Progenitor cell of endocrine pancreas (in vitro differentiated cells): ENCODE data around the gene PEA15. TPM values are rescaled to one million over a fixed set of nuclear protein-coding genes. Genes with fewer than 3 reads are reported as not detected.

ENCODE experiments used
- DNase-seq: peaks from one replicate; pipeline ENCODE4 v3.0.0; 2021; ENCODE audit warnings: low spot score; ENCODE audit not compliant: unreplicated experiment
- H3K27ac Mint-ChIP-seq: 2 replicates; pipeline ENCODE4 v1.8.0; 2021; ENCODE audit warnings: mild to moderate bottlenecking, moderate library complexity, mixed read lengths
- H3K27me3 Mint-ChIP-seq: 2 replicates; pipeline ENCODE4 v1.8.0; 2021; ENCODE audit warnings: mixed read lengths
- H3K36me3 Mint-ChIP-seq: 2 replicates; pipeline ENCODE4 v1.8.0; 2022; ENCODE audit warnings: mixed read lengths; ENCODE audit not compliant: insufficient read depth
- H3K4me1 Mint-ChIP-seq: 2 replicates; pipeline ENCODE4 v1.8.0; 2021; ENCODE audit warnings: low read depth, mixed read lengths
- H3K4me3 Mint-ChIP-seq: 2 replicates; pipeline ENCODE4 v1.8.0; 2021; ENCODE audit warnings: low read depth, mild to moderate bottlenecking, moderate library complexity, mixed read lengths
- H3K9me3 Mint-ChIP-seq: 2 replicates; pipeline ENCODE4 v1.8.0; 2021; ENCODE audit warnings: low read depth, mixed read lengths
- CTCF ChIP-seq: fragments of 200-600 bp; sonication (generic); IDR thresholded peaks from one replicate; pipeline ENCODE4 v1.5.0; 2021; ENCODE audit warnings: antibody characterized with exemption, mild to moderate bottlenecking; ENCODE audit not compliant: unreplicated experiment
- total RNA-seq: library from RNA; stranded (reverse); gene quantifications from 2 replicates; pipeline ENCODE4 v1.2.1, GENCODE V29; 2021

Gene PEA15
- total RNA-seq, 1 donor from 2014 or later, result 37.6 TPM

GRCh38 chr1:160178731-160179130, 26.5 kb upstream of the PEA15 start:
- no peak for DNase-seq
- Mint-ChIP-seq H3K27ac (no peak overlapping the region), H3K4me3 (no peak overlapping the region), H3K36me3 (no peaks in the 10 kb centered on the region), H3K9me3 (no peaks in the 10 kb centered on the region), H3K27me3 (peaks cover 10% of the 10 kb centered on the region), H3K4me1 (peaks cover 1% of the 10 kb centered on the region)
- no peak for TF ChIP-seq CTCF

- no peak for TF ChIP-seq CTCF
- H3K27ac Mint-ChIP-seq, result no peak overlapping the region
- no peak overlapping the region for H3K4me3 Mint-ChIP-seq
These were observed 25.8 kb upstream of the PEA15 start for GRCh38 chr1:160179336-160179735.

GRCh38 chr1:160186246-160186645, 18.9 kb upstream of the PEA15 start:
- Mint-ChIP-seq H3K27ac (no peak overlapping the region), H3K4me3 (no peak overlapping the region), H3K9me3 (no peaks in the 10 kb centered on the region), H3K4me1 (peaks cover 1% of the 10 kb centered on the region), H3K36me3 (no peaks in the 10 kb centered on the region), H3K27me3 (peaks cover 3% of the 10 kb centered on the region)
- no peak for TF ChIP-seq CTCF
- DNase-seq, result no peak

More at GRCh38 chr1:160179336-160179735, 25.8 kb upstream of the PEA15 start:
- no peaks in the 10 kb centered on the region for H3K9me3 Mint-ChIP-seq
- peaks cover 8% of the 10 kb centered on the region for H3K27me3 Mint-ChIP-seq
- peaks cover 1% of the 10 kb centered on the region for H3K4me1 Mint-ChIP-seq
- no peak for DNase-seq
- H3K36me3 Mint-ChIP-seq, result no peaks in the 10 kb centered on the region

GRCh38 chr1:160186729-160187128, 18.5 kb upstream of the PEA15 start:
- H3K4me3 Mint-ChIP-seq, result no peak overlapping the region
- TF ChIP-seq CTCF, result no peak
- peaks cover 3% of the 10 kb centered on the region for H3K27me3 Mint-ChIP-seq
- no peaks in the 10 kb centered on the region for H3K9me3 Mint-ChIP-seq
- H3K27ac Mint-ChIP-seq, result no peak overlapping the region
- no peak for DNase-seq
- no peaks in the 10 kb centered on the region for H3K36me3 Mint-ChIP-seq
- peaks cover 1% of the 10 kb centered on the region for H3K4me1 Mint-ChIP-seq

GRCh38 chr1:160187407-160187806, 17.8 kb upstream of the PEA15 start:
- peaks cover 1% of the 10 kb centered on the region for H3K4me1 Mint-ChIP-seq
- H3K9me3 Mint-ChIP-seq, result no peaks in the 10 kb centered on the region
- H3K36me3 Mint-ChIP-seq, result no peaks in the 10 kb centered on the region
- no peak for TF ChIP-seq CTCF
- no peak for DNase-seq
- peaks cover 3% of the 10 kb centered on the region for H3K27me3 Mint-ChIP-seq
- no peak overlapping the region for H3K27ac Mint-ChIP-seq
- no peak overlapping the region for H3K4me3 Mint-ChIP-seq
